ENCODE results near the gene SDR39U1.
A peak's percentile ranks its signal among the peaks of the same experiment; 100 is the strongest.

SDR39U1 gene

GRCh38 chr14:24425704-24426103, 16.9 kb downstream of the SDR39U1 start:
- no peaks in the 10 kb centered on the region for H4K20me1 ChIP-seq (ENCODE audit: insufficient read depth, low read length)
- no peaks in the 10 kb centered on the region for H3K9me3 ChIP-seq (ENCODE audit: insufficient read depth, low read length)
- H3K4me1 ChIP-seq (ENCODE audit: low read length): peaks cover 7% of the 10 kb centered on the region
- H3K4me3 ChIP-seq (ENCODE audit: low read length): no peak overlapping the region
- no peak overlapping the region for H3K9ac ChIP-seq (ENCODE audit: low read length)
- H3K79me2 ChIP-seq (ENCODE audit: low read length): peaks cover 9% of the 10 kb centered on the region
- no peak overlapping the region for H2AFZ ChIP-seq (ENCODE audit: low read depth, low read length)
- no peak for TF ChIP-seq EZH2phosphoT487 (IDR thresholded peaks at IDR 0.05; ENCODE audit: low read depth)
- TF ChIP-seq, protein P1, sequence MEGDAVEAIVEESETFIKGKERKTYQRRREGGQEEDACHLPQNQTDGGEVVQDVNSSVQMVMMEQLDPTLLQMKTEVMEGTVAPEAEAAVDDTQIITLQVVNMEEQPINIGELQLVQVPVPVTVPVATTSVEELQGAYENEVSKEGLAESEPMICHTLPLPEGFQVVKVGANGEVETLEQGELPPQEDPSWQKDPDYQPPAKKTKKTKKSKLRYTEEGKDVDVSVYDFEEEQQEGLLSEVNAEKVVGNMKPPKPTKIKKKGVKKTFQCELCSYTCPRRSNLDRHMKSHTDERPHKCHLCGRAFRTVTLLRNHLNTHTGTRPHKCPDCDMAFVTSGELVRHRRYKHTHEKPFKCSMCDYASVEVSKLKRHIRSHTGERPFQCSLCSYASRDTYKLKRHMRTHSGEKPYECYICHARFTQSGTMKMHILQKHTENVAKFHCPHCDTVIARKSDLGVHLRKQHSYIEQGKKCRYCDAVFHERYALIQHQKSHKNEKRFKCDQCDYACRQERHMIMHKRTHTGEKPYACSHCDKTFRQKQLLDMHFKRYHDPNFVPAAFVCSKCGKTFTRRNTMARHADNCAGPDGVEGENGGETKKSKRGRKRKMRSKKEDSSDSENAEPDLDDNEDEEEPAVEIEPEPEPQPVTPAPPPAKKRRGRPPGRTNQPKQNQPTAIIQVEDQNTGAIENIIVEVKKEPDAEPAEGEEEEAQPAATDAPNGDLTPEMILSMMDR (IDR thresholded peaks at IDR 0.05; ENCODE audit: low read depth, low read length): no peak
- H3K36me3 ChIP-seq (replicated peaks; ENCODE audit: low read depth, low read length): no peaks in the 10 kb centered on the region
- no peak overlapping the region for H3K4me2 ChIP-seq (ENCODE audit: low read length)
- no peak overlapping the region for H3K27ac ChIP-seq (ENCODE audit: low read length)
- H3K27me3 ChIP-seq (ENCODE audit: low read depth, low read length): no peaks in the 10 kb centered on the region

DNA sequence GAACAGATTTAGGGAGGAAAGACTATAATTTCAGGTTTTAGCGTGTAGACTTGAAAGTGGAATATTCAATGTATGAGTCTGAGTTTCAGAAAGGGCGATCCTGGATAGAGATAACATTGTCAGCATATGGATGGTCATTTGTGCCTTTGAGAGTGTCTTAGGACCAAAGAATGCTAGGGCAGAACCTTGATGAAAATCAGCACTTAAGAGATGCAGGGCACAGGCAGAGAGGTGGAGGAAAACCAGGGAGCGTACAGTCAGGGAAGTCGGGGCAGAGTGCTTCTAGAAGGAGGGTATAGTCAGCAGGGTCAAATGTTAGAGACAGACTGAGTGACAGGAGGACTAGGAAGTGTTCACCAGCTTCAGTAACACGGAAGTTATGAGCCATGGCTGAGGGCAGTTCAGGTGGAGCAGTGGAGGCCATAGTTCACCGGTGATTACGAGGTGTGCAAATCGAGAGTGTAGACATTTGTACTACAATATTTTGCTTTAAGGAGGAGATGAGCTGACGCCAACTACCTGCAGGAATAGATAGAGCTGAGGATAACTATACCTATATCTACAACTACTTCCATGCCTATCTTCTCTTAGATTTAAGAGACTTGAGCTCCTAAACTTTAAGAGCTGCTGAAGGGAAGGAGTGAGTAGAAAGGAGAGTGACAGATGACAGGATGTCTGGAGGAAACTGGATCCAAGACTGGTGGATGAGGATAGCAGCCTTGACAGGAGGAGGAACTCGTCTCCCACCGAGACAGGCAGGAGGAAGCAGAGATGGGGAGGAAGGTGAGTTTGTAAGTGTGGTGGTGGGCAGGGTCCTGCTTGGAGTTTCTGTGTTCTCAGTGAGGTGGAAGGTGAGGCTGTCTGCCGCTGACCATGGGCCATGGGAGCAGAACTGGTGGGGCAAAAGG, 19.6 kb downstream of the SDR39U1 start:
- H3K27me3 ChIP-seq (ENCODE audit: low read depth, low read length): no peaks in the 10 kb centered on the region
- TF ChIP-seq EZH2phosphoT487 (IDR thresholded peaks at IDR 0.05; ENCODE audit: low read depth): no peak
- TF ChIP-seq, protein P1 (IDR thresholded peaks at IDR 0.05; ENCODE audit: low read depth, low read length): no peak
- no peaks in the 10 kb centered on the region for H3K79me2 ChIP-seq (ENCODE audit: low read length)
- 0 out of 2 replicates have a peak overlapping the region, but pooled peaks have one; percentile 34 for H2AFZ ChIP-seq (ENCODE audit: low read depth, low read length)
- no peaks in the 10 kb centered on the region for H3K36me3 ChIP-seq (replicated peaks; ENCODE audit: low read depth, low read length)
- no peaks in the 10 kb centered on the region for H3K9me3 ChIP-seq (ENCODE audit: insufficient read depth, low read length)
- no peak overlapping the region for H3K4me3 ChIP-seq (ENCODE audit: low read length)
- H3K9ac ChIP-seq (ENCODE audit: low read length): no peak overlapping the region
- no peak overlapping the region for H3K27ac ChIP-seq (ENCODE audit: low read length)
- H3K4me2 ChIP-seq (ENCODE audit: low read length): no peak overlapping the region
- no peaks in the 10 kb centered on the region for H3K4me1 ChIP-seq (ENCODE audit: low read length)
- H4K20me1 ChIP-seq (ENCODE audit: insufficient read depth, low read length): no peaks in the 10 kb centered on the region

DNA sequence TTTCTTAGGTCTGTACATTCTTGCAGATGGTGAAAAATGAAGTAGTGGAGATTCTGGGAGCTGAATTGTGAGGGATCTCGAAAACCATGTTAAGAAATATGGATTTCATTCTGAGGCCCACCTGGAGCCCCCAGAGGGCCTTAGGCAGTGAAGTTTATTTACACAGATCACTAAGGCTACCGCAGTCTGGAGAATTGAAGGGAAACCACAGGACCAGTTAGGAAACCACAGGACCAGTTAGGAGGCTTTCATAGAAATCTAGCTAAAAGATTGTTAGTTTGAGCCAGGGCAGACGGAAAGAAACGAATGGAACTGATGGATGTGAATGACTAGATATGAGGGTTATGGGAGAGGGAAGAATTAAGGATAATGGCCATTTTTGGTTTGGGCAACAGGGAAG, 20.3 kb downstream of the SDR39U1 start:
- no peak for TF ChIP-seq EZH2phosphoT487 (IDR thresholded peaks at IDR 0.05; ENCODE audit: low read depth)
- TF ChIP-seq, protein P1 (IDR thresholded peaks at IDR 0.05; ENCODE audit: low read depth, low read length): no peak
- Histone ChIP-seq H3K36me3 (replicated peaks; ENCODE audit: low read depth, low read length) (no peaks in the 10 kb centered on the region), H3K4me2 (ENCODE audit: low read length) (no peak overlapping the region), H3K9ac (ENCODE audit: low read length) (no peak overlapping the region), H3K27me3 (ENCODE audit: low read depth, low read length) (no peaks in the 10 kb centered on the region), H3K9me3 (ENCODE audit: insufficient read depth, low read length) (no peaks in the 10 kb centered on the region), H3K79me2 (ENCODE audit: low read length) (no peaks in the 10 kb centered on the region), H2AFZ (ENCODE audit: low read depth, low read length) (no peak overlapping the region), H3K4me3 (ENCODE audit: low read length) (no peak overlapping the region), H3K27ac (ENCODE audit: low read length) (no peak overlapping the region), H4K20me1 (ENCODE audit: insufficient read depth, low read length) (no peaks in the 10 kb centered on the region), H3K4me1 (ENCODE audit: low read length) (no peaks in the 10 kb centered on the region)

DNA sequence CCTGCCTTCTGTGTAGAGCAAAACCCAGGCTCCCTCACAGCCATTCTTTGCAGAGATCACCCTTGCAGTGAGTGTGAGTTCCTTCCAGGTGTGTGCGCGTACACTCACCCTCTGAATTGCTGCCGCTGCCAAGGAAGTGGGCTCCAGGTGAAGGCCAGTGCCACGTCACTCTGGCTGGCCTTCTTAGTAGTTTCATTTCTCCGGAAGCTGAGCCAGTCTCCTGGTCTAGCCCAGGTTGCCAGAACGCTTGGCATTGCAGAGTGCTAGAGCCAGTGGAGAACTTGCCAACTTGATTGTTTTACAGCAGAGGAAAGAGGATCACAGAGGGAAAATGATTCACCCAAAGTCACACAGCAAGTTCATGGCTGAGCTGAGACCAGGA, 24.1 kb downstream of the SDR39U1 start:
- Histone ChIP-seq H2AFZ (ENCODE audit: low read depth, low read length) (no peak overlapping the region), H4K20me1 (ENCODE audit: insufficient read depth, low read length) (no peaks in the 10 kb centered on the region), H3K36me3 (replicated peaks; ENCODE audit: low read depth, low read length) (no peaks in the 10 kb centered on the region), H3K4me2 (ENCODE audit: low read length) (no peak overlapping the region), H3K4me3 (ENCODE audit: low read length) (no peak overlapping the region), H3K4me1 (ENCODE audit: low read length) (no peaks in the 10 kb centered on the region), H3K9ac (ENCODE audit: low read length) (no peak overlapping the region), H3K27me3 (ENCODE audit: low read depth, low read length) (no peaks in the 10 kb centered on the region), H3K79me2 (ENCODE audit: low read length) (no peaks in the 10 kb centered on the region), H3K9me3 (ENCODE audit: insufficient read depth, low read length) (no peaks in the 10 kb centered on the region), H3K27ac (ENCODE audit: low read length) (no peak overlapping the region)
- TF ChIP-seq EZH2phosphoT487 (IDR thresholded peaks at IDR 0.05; ENCODE audit: low read depth): no peak
- TF ChIP-seq, protein P1 (IDR thresholded peaks at IDR 0.05; ENCODE audit: low read depth, low read length): no peak
